DMS53 (cell line): ENCODE measurements around the gene INPP4B.

ENCODE experiments used
- DNase-seq: peaks from one replicate; lab custom pipeline; 2025; lab: John Stamatoyannopoulos, UW

Gene INPP4B

DNA sequence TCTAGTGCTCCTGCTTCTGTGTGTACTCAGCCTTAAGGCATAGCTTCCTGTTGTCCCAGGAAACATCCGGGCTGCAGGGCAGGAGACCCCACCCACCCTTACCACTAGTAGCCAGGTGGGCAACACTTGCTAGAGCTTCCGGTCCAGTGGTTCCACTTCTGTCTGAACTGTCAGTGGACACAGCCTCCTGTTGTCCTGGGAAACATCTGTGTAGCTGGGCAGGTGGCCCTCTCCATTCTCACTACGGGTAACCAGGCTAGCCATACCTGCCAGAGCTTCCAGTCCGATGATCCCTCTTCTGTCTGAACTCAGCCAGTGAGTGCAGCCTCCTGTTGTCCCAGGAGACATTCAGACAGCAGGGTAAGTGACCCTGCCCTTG lies 372.2 kb downstream of the INPP4B start:
- no peak for DNase-seq

GRCh38 chr4:142473218-142473959 lies 372.7 kb downstream of the INPP4B start:
- DNase-seq = peak; percentile 97

- DNase-seq = no peak
Observed at GRCh38 chr4:142467088-142467487, 379.0 kb downstream of the INPP4B start.

DNA sequence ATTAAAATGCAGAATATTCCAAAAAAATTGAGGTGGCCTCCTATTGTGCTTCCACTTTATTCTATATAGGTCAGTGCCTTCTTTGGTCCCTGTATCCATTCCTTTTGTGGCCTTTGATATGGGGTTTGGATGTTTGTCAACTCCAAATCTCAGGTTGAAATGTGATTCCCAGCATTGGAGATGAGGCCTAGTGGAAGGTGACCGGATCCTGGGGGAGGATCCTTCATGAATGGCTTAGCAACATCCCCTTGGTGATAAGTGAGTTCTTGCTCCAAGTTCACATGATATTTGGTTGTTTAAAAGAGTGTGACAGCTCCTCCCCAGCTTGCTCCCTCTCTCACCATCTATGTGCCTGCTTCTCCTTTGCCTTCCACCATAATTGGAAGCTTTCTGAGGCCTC lies 380.6 kb downstream of the INPP4B start:
- no peak for DNase-seq

DNA sequence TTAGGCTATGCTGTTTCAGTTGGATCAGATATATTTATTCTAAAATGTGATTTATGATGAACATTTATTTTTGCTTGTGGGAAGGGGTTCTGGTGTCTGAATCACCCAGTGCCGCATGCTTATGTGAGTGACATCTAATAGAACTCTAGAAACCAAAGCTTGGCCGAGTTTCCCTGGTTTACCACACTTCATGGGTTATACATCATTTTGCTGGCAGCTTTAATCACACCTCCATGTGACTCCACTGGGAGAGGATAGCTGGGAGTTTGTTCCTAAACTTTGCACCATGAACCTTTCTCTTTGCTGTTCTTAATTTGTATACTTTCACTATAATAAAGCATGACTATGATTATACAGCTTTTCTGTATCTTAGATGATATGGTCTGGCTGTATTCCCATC lies 382.9 kb downstream of the INPP4B start:
- DNase-seq = no peak

DNA sequence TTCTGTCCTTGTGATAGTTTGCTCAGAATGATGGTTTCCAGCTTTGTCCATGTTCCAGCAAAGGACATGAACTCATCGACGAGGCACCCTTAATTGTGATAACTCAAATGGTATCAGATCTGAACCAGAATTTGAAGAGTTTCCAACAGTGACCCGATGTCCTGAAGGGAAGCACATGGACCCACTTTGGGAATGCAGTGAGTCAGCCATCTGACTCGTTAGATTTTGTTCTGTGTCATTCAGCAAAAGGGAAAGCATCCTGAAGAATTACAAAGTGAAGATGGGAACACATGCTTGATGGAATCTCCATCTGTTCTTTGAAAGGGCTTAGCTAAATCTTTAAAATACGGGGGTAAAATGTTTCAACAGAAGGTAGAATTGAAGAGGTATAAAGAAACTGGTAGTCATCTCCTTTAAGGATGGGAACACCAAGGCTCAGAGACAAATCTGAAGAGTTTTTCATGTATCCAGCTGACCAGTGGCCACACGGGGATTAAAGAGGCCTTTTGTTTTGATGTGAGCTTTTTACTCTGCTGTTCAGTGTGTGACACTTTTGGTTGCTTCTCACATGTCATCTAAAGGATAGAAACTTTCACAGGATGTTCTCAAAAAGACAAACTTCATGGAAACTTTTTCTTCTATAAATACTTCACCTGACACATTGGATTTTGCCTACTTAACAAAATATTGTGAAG lies 393.8 kb downstream of the INPP4B start:
- peak; percentile 10 for DNase-seq

GRCh38 chr4:142449771-142450373 lies 396.2 kb downstream of the INPP4B start:
- no peak for DNase-seq

DNA sequence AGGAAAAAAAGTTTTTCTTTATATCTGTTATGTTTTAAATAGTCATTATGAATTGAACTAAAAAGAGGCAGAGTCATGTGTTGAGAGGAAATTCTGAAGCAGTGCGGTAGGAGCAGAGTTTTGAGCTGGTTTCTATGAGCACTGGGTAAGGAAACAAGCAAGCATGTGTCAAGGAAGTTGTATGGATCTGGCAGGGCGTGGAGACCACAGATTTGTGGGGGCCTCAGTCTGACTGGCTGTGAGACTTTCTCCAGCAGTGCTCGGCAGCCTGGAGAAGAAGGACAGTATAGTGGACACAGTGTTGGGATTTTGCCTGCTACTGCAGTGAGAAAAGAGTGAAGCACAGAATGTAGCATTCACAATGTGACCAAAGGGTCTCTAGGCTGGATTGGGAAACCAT lies 399.1 kb downstream of the INPP4B start:
- DNase-seq = no peak

DNA sequence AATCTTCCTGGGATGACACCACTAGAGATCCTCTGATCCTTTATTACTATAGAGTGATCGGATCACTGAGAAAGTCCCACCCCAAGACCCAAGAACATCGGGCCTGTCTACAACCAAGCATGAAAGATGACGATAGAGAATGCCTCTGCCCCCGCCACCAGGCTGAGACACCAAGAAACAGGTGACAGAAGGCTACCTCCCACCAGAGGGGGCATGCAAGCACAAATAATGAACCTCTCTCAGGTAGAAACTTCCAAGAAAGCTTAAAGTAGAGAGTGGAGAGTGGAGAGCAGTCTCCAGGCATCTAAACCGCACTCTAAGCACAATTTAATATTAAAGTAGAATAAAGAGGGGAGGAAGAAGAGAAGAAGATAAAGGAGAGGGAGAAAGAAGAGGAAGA lies 402.6 kb downstream of the INPP4B start:
- DNase-seq = no peak

DNA sequence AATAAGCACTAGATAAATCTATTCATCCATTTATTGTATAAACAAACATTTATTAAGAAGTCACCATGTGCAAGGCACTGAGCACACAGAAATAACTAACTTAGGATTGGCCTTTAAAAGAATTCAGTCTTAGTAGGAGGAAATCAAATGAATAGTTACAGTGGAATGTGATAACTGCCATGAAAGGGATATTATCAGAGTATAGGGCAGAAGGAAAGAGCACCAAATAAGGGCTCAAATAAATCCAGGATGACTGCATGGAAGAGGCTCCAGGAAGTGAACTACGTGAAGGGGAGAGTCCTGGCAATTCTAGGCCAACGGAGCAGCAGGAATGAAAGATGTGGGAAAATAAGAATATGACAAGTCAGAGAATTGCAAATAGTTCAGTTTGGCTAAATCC lies 406.0 kb downstream of the INPP4B start:
- DNase-seq = no peak

- peak; percentile 71 for DNase-seq
Observed at GRCh38 chr4:142435599-142436235, 410.4 kb downstream of the INPP4B start.

GRCh38 chr4:142434519-142435224 lies 411.4 kb downstream of the INPP4B start:
- DNase-seq = peak; percentile 12

GRCh38 chr4:142428715-142429114 lies 417.4 kb downstream of the INPP4B start:
- no peak for DNase-seq

GRCh38 chr4:142427456-142427855 lies 418.6 kb downstream of the INPP4B start:
- no peak for DNase-seq

DNA sequence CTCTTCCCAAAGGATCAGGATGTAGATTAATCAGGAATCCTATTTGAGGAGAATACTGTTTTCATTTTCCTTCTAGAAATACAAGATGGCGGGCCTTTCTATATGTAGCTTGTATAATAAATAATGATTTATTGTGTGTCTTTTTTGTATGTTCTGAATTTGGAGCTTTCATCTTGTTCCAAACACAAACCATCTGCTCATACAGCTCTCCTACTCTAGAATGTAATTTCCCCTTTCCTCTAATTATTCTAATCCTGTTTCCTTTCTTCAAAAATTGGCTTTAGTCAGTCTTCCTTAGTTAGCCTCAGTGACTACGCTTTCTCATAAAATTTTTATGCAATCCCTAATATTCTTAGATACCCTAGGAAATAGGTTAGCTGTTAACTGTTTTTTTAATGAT lies 422.2 kb downstream of the INPP4B start:
- no peak for DNase-seq

DNA sequence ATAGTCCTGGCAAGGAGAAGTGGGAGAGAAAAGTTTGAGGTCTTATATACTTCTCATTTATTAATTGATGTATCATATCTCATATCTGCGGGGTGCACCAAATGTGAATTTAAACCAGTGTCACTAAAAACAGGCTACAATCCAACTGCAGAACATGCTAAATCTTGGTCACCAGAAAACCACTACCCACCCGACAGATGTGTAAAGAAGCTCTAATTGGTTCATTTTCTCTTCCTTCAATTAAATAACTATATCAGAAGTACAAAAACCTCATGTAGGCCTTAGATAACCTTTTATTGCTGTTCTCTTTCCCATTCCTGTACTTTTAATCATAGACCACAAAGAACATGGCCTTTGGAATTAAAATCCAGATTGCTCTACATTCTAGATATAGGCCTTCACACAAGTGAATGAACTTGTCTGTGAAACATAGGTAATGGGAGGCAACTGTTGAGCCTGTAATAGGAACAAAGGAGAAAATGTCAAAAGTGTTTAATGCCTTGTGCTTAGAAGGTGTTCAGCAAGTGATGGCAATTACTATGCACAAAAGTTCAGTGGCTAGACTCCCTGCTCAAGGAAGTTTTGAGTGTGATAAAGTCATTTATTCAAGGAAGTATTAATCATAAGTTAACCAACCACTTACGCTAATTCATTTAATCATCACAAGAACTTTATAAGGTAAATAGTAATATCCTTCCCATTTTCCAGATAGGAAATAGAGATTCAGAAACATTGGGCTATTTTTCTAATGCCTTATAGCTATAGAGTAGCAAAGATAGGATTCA lies 425.6 kb downstream of the INPP4B start:
- DNase-seq = no peak

DNA sequence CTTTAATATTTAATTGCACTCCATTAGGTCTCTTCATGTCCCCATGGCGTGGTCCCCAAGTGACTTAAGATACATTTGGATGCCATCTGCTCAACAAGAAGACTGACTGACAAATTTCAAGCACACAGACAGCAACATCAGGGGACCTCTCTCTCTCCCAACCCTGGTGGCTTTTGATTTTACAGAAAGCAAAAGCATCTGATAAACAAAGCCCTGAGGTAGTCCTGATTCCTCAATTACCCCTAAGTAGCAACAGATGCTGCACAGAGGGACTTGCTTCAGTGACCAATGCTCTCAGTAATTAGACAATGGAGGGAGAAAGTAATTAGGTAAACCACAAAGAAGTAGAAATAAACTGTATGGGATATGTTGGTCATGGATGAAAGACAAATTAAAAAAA lies 426.4 kb downstream of the INPP4B start:
- DNase-seq = no peak

GRCh38 chr4:142418697-142419096 lies 427.4 kb downstream of the INPP4B start:
- DNase-seq = no peak

DNA sequence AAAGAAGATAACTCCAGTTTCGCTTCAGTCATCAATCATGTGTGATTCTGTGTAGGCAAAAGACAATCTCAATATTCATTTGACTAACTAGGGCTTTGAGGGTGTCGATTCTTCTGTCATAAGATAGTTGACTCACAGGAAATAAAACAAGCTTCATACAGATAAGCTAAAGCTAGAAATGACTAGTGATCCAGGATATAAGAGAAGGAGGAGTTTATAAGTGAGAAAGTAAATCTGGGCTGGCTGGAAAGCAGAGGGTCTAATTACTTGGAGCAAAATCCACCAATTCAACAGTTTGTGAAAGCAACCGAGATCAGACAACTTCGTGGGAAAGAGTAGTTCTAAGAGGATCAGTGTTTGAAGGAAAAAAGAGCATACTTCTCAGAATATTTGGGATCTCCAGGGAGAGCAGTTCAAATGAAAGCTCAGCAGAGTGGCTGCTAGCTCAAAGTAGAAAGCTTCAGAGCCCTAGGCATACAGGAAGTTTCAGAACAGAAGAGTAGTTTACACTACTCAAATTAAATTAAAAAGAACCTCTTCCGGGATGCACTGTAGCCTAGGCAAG lies 429.3 kb downstream of the INPP4B start:
- no peak for DNase-seq

- DNase-seq = no peak
Observed at GRCh38 chr4:142416121-142416520, 430.0 kb downstream of the INPP4B start.

DNA sequence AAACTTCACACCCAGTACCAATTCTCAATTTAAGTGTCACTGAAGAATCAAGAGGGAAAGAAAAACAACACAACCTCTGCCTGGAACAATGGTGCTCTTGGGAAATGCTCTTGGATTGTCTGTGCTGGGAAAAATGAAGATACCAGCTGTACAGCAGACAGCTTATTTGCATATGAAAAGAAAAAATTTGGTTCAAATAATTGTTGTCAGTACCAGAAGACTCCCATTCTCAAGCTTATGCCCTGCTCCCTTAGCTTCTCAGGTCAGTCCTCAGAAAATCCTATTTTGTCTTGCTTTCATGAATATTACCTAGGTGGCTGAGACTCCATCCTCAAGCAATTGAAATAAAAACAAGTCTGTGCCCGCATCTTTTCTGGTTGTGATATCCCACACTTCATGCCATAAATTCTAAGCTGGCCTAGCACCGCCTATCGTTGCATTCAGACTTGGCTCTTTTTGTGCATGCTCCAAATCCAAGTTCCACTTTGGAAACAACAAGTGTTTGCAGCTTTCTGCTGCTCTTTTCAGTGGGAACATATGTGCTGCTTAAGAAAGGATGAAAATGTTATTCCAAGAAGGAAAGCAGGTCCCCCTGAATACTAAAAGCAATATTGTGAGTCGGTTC lies 431.6 kb downstream of the INPP4B start:
- no peak for DNase-seq
